Heart left ventricle (tissue), 13 donors: ENCODE measurements around the gene ADCY5.

Source experiments
- CTCF ChIP-seq, 12 donors: fragments of 200-600 bp; sonication (generic) in 4 of 12; IDR thresholded peaks; one replicate each; pipeline versions ENCODE4 v1.5.0 to v1.8.0; 2018 to 2022; ENCODE audit warnings: antibody characterized with exemption in 12 of 12, mild to moderate bottlenecking in 5 of 12
- POLR2A ChIP-seq, 2 donors: fragments of 450-650 bp; IDR thresholded peaks; one replicate each; pipeline ENCODE4 v1.6.1; 2017; ENCODE audit warnings: antibody characterized with exemption in 2 of 2, mild to moderate bottlenecking in 2 of 2, moderate library complexity in 2 of 2
- donor health status: ischemic (EF 13 %, LVEDD 7.1; RV severe dilation, severe dysfunction).
- donor health status: DM: no; HTN: yes; CAD: no.
- donor health status: DM: no; HTN: no; CAD: no.
- donor health status: ischemic (EF 25% LVEDD 6.9; RV normal size, moderate dysfunction).
- donor health status: ischemic (EF 25% LVEDD 5.7; RV mildly dilated, moderate dysfunction).
- donor health status: ischemic (EF 35%, LVEDD 5.7; RV mildly dilated, moderate dysfunction).
- donor health status: nonischemic (EF 11% LVEDD 7.7; RV severe dilation, severe dysfunction).
- donor health status: DM: yes; HTN: yes; CAD: no.
- donor health status: PGD.
- donor health status: ischemic (EF 29% LVEDD 5.4; RV normal size, mild dysfunction).
- donor health status: nonischemic (EF 23%, LVEDD 6.1; RV moderate dilation, normal function).

GRCh38 chr3:123424999-123425712 lies 23.7 kb downstream of the ADCY5 start:
- TF ChIP-seq CTCF (IDR thresholded peaks at IDR 0.05) (no peak), POLR2A (IDR thresholded peaks at IDR 0.05) (no peak)
